ENCODE data around the gene MYO16.

Gene MYO16

DNA sequence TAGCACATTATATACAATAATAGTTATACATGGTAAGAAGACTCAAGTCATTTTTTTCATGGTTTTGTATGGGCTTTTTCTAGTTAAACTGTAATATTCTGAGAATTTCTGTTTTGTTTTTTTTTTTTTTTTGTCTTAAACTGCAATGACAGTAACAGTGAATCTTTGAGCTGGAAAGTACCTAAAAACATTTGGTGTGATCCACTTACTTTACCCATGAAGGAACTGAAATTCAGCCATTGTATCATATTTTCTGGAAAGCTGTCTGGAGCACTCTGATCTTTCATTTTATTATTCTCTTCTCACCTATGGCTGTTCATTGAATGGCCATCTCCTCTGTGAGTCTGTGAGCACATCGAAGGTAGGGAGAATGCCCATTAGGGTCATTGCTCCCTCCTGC, 37.8 kb downstream of the MYO16 start:
- no peak for DNase-seq

DNA sequence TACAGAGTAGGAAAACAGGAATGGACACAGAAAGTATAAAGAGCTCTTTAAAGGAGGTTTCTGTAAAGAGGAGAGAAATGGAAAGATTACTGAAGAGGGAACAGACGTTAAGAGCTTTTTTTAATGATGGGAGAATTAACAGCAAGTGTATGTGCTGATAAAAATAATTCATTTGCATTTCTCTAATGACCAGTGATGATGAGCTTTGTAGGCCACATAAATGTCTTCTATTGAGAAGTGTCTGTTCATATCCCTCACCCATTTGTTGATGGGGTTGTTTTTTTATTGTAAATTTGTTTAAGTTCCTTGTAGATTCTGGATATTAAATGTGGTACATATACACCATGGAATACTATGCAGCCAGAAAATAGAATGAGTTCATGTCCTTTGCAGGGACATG, 40.0 kb downstream of the MYO16 start:
- DNase-seq, result no peak

- DNase-seq, result no peak
Measured at GRCh38 chr13:108674346-108674745, 44.9 kb downstream of the MYO16 start.

DNA sequence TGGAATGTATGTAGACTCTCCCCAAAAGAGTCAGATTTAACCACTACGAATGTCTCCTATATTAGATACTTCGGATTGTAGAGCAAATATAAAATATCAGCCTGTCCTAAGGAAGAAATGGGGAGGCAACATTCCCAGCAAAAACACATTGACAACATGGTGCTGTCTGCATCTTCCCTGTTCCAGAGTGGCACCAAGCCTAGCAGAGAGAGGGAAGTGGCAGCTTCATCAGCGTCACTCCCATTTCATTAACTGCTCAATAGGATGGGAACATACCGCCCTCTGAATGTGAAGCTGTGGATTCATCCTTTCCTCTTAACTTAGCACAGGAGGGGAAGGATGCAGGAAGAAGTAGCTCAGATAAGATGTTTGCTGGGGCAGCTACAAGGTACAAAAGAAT, 45.4 kb downstream of the MYO16 start:
- no peak for DNase-seq

GRCh38 chr13:108676620-108677019, 47.2 kb downstream of the MYO16 start:
- DNase-seq, result no peak

GRCh38 chr13:108677806-108678205, 48.4 kb downstream of the MYO16 start:
- DNase-seq, result no peak

DNA sequence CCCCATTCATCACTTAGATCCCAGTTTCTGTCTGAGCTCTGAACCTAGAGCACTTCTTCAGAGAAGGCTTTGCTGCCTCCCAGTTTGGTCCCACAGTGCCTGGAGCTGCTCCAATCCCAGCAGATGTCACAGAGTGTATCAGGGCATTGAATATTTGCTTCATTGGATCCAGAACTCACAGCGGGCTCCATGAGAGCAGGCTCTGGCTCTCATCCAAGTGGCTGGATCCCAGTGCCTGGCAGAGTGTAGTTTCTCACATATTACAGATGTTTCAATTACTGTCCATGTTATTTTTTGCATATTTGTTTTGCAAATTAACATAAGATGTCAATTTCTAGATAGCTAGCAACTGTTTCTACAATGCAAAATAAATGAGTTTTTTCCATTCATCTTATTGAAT, 50.6 kb downstream of the MYO16 start:
- DNase-seq, result no peak

DNA sequence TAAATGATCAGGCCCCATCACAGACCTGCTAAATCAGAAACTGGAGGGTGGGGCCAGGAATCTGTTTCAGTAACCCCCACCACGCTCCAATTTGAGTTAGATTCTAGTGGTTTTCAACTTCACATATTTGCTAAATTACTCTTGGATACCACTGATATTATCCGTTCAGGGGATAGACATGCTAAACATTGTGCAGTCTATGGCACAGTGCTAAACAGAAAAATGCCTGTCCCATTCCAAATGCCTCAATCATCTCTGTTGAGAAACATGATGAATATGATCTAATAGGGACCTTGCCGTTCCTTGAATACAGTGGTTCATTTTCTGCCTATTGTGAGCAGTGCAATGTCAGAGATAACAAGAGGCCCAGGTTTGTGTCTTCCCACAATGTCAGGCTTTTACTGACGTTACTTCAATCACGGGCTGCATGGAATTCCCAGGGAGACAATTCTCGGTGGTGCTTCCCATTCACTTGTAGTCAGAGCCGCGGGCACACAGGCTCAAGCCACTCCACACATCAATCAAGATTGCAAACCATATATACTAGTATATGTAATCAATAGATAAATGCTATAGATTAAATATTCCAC, 52.7 kb downstream of the MYO16 start:
- DNase-seq, result no peak

DNA sequence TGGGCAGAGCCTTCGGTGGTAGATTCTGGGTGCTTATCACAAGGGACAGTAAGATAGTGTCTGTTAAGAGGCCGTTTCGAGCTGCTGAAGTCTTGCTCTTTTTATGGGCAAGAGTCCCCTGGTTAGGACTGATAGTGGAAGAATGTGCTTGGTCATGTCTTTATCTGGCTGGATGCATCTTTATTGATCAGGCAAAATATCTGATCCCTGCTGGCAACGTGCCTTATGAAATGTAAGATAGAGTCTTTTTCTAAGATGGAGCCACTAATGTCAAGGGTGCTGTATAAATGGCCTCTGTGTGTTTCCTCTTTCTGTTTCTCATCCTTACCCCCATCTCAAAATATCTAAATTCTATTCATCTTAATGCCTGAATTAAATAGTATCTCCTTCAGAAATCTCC, 53.3 kb downstream of the MYO16 start:
- DNase-seq, result no peak

GRCh38 chr13:108686027-108686426, 56.6 kb downstream of the MYO16 start:
- DNase-seq, result no peak

DNA sequence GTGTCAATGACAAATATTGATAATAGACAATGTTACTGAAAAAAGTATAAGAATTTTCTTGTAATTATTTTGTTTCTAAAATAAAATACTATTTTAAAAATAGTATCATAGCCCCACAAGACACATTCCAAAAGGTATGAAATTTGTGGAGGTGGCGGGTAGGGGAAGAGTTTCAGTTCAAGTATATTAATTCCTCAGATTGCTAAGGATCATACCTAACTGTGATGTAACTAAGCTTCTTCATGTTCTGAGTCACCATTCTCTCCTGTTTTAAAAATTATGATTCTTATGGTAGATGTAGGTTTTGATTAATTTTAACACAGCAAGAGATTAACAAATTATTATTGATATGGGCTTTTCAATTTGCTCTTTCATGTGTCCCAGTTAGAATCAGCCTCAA, 61.3 kb downstream of the MYO16 start:
- DNase-seq, result no peak

DNA sequence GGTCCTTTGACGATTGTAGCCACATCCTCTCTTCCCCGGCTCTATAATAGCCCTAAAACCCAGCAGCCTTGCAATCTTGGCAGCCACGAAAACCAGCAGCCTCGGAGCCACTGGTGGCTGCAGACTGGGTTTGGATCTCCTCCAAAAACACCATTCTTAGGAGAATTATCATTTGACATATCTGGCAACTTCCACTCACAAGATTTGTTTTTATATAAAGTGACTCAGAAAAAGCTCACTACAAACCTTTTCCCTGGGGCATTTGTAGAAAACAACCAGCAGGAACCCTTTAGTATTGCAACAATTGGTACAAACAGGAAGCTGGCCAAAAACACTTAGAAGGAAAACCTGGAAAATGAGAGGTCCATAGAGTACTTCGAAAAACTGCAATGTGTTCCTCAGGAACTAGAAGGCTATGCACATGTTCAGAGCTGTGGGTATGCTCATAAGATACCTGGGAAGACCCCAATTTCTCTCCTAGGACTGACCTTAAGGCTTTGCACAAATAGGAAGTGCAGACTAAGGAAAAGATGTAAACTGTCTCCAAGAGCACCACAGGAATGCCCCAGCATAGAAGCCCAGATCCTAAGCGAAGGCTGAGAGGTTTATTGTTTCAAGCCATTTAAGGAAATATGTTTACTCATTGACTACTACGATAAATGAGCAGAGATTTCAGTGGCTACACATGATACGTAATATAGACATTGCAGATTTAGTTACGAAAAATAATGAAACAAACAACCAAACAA, 71.2 kb downstream of the MYO16 start:
- DNase-seq, result no peak

- DNase-seq, result no peak
Measured at GRCh38 chr13:108702171-108702570, 72.8 kb downstream of the MYO16 start.

DNA sequence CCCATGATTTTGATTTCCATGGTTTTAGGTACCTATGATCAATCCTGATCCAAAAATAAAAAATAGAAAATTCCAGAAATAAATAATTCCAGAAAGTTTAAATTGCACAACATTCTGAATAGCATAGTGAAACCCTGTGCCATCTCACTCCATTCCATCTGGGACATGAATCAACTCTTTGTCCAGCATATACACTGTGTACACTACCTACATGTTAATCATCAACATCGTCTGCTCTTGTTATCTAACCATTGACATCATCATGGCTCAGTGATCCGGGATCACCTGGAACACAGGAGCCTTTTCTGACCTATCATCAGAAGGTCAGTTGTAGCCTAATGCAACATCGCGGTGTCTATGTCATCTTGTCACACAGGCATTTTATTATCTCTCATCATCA, 75.6 kb downstream of the MYO16 start:
- no peak for DNase-seq

DNA sequence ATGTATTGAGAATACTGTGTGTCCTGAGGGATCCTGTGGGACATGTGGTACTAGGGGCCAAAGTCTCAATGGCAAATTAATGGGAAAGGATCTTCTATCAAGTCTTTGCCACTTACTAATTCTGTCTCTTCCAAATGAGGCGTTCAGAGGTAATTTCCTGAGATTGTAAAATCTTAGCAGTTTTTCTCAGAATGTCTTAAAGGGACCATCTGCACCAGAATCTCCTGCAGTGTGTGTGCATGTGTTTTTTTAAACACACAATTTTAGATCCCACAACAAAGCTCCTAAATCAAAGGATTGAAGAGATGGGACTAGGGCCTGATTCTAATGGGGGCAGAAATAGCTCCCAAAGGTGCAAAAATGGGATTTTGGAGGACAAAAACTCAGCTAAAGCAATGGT, 78.2 kb downstream of the MYO16 start:
- DNase-seq, result no peak

DNA sequence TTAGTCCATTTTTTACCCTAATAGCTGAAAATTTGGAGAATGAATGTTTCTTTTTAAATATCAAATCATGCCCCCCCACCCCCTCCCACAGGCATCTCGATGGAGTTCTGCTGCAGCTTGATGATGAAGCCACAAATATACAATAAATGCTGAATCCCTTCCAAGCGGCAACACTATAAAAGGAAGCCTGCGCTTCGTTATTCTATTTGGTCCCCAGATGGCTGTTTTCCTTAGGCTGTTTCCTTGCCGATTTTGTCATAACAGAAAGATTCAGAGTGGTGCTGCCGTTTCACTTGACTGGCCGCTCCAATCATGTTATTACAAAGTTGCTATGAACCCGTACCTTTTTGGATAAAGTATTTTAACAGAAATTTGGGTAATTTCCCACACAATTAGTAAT, 79.5 kb downstream of the MYO16 start:
- no peak for DNase-seq

GRCh38 chr13:108711386-108711785, 82.0 kb downstream of the MYO16 start:
- no peak for DNase-seq

- no peak for DNase-seq
Measured at GRCh38 chr13:108725471-108725870, 96.1 kb downstream of the MYO16 start.

DNA sequence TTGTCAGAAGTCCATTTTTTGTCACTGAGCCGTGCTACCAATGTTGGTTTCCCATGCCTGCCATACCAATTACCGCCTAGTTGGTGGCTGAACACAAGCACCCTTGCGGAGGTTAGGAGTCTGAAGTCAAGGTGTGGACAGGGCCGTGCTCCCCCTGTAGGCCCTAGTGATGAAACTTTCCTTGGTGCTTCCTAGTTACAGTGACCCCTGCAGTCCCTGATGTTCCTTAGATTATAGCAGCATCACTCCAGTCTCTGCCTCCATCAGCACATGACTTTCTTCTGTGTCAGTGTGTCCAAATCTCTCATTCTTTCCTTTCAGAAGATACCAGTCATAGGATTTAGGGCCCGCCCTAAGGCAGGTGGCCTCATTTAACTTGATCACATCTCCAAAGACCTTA, 99.0 kb downstream of the MYO16 start:
- DNase-seq, result no peak

DNA sequence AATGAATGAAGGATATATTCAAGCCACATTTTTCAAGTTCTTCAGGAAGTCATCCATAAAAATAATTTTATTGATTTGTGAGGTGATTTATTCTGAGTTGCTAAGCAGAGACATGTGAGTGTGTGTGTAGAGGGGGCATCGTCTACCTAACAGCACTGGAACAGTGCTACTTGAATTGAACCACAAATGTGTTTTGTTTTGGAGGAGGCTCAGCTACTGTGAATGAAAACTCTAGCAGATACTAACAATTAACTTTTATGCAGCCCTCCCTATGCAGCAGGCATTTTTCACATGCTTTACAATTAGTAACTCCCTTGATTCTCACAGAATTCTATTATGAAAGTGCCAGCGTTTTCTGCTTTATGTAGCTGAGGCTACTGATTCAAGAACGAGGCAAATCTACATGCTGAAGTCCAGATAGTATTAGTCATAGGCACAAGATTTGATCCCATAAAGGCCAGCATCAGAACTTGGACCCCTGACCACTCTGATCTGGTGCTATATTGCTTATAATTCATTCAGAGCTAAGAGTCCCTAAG, 103.7 kb downstream of the MYO16 start:
- DNase-seq, result no peak

- no peak for DNase-seq
Measured at GRCh38 chr13:108734676-108735075, 105.3 kb downstream of the MYO16 start.

DNA sequence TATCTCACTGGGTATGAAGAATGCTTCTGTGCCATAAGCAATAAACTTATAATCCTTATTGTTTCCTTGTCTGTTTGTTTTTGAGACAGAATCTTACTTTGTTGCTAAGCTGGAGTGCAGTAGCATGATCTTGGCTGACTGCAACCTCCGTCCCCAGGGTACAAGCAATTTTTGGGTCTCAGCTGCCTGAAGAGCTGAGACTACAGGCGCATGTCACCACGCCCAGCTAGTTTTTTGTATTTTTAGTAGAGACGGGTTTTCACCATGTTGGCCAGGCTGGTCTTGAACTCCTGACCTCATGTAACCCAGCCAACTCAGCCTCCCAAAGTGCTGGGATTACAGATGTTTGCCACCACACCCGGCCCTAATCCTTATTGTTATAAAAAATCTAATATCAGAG, 112.5 kb downstream of the MYO16 start:
- no peak for DNase-seq

DNA sequence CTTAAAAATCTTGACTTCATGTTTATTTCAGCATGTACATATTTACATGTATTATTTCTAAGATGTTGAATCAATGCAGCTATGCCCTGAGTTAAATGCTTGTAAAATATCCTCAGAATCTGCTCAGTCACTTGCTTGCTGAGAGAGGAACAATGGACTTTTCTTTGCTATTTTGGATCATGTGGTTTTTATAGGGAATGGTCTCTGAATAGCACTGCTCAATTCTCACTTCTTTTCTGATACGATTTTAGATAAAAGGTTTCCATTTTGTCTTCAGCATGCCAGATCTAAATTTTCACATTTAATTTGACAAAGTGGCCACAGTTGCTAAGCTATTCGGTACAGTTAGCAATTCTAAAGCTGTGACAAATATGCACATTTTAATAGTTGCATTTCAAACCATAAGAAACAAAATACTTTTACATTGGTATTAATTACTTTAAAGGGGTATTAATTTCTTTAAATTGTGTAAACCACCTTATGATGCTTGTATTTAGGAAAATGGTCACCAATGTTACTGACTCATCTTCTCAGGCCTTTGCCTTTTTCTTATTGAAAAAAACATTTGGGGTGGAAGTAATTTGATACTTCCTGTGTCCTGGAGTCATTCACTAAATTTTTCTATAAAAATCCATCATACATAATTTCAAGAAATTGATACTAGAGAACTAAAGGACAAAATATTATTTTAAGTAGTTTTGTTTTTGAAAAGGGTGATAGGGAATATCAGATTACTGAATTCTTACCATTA, 113.5 kb downstream of the MYO16 start:
- no peak for DNase-seq

- no peak for DNase-seq
Measured at GRCh38 chr13:108743522-108743921, 114.1 kb downstream of the MYO16 start.
